Trophoblast cell (in vitro differentiated cells and primary cell): ENCODE measurements around the gene GDAP2. TPM values are rescaled to one million over a fixed set of nuclear protein-coding genes. Genes with fewer than 3 reads are reported as not detected.

ENCODE experiments used
- DNase-seq, 2 donors: peaks; one replicate each; pipeline ENCODE4 v3.0.0-alpha.2; 2016
- H2AFZ ChIP-seq: 2 replicates; pipeline ENCODE4 v1.6.1; 2013; ENCODE audit warnings: low read length, moderate library complexity, mild to moderate bottlenecking; ENCODE audit not compliant: insufficient read depth, poor library complexity
- H2AK5ac ChIP-seq: 2 replicates; pipeline ENCODE4 v1.6.1; 2013; ENCODE audit warnings: mild to moderate bottlenecking, low read length
- H2BK120ac ChIP-seq: 2 replicates; pipeline ENCODE4 v1.6.1; 2013; ENCODE audit warnings: low read length, mild to moderate bottlenecking, moderate library complexity; ENCODE audit not compliant: insufficient read depth, poor library complexity
- H2BK12ac ChIP-seq: 2 replicates; pipeline ENCODE4 v1.6.1; 2013; ENCODE audit warnings: mild to moderate bottlenecking, low read length, moderate library complexity
- H2BK5ac ChIP-seq: 2 replicates; pipeline ENCODE4 v1.6.1; 2013; ENCODE audit warnings: low read length, low read depth, moderate library complexity, mild to moderate bottlenecking; ENCODE audit not compliant: poor library complexity
- H3K14ac ChIP-seq: 2 replicates; pipeline ENCODE4 v1.6.1; 2013; ENCODE audit warnings: mild to moderate bottlenecking, low read length
- H3K18ac ChIP-seq: 2 replicates; pipeline ENCODE4 v1.6.1; 2013; ENCODE audit warnings: mild to moderate bottlenecking, low read length
- H3K23ac ChIP-seq: 2 replicates; pipeline ENCODE4 v1.6.1; 2013; ENCODE audit warnings: low read length
- H3K27ac ChIP-seq: 2 replicates; pipeline ENCODE4 v1.5.1; 2013; ENCODE audit warnings: low read depth, mild to moderate bottlenecking, inconsistent platforms, low read length, moderate library complexity
- H3K27me3 ChIP-seq: 2 replicates; pipeline ENCODE4 v1.6.1; 2013; ENCODE audit warnings: inconsistent platforms, mild to moderate bottlenecking, low read length, moderate library complexity; ENCODE audit not compliant: insufficient read depth
- H3K36me3 ChIP-seq, 2 experiments: 1 replicate in 1 of 2; 2 replicates in 1 of 2; pipeline ENCODE4 v1.6.1; 2013; ENCODE audit warnings: low read length in 2 of 2, mild to moderate bottlenecking in 2 of 2, moderate library complexity in 1 of 2; ENCODE audit not compliant: insufficient read depth in 2 of 2, control insufficient read depth in 1 of 2
- H3K4ac ChIP-seq: 2 replicates; pipeline ENCODE4 v1.6.1; 2013; ENCODE audit warnings: low read depth, mild to moderate bottlenecking, low read length, moderate library complexity
- H3K4me1 ChIP-seq, 2 experiments: 1 replicate in 1 of 2; 2 replicates in 1 of 2; pipeline ENCODE4 v1.6.1; 2013; ENCODE audit warnings: low read length in 2 of 2, mild to moderate bottlenecking in 2 of 2, moderate library complexity in 1 of 2; ENCODE audit not compliant: insufficient read depth in 2 of 2, control insufficient read depth in 1 of 2
- H3K4me2 ChIP-seq: 2 replicates; pipeline ENCODE4 v1.6.1; 2013; ENCODE audit warnings: inconsistent platforms, mild to moderate bottlenecking, low read length, moderate library complexity
- H3K4me3 ChIP-seq: 2 replicates; pipeline ENCODE4 v1.5.1; 2013; ENCODE audit warnings: mild to moderate bottlenecking, low read depth, low read length, inconsistent platforms
- H3K79me1 ChIP-seq: one replicate; pipeline ENCODE4 v1.6.1; 2013; ENCODE audit warnings: low read length
- H3K79me2 ChIP-seq: 2 replicates; pipeline ENCODE4 v1.6.1; 2013; ENCODE audit warnings: low read length, mild to moderate bottlenecking; ENCODE audit not compliant: control insufficient read depth, insufficient read depth, poor library complexity
- H3K9ac ChIP-seq: 2 replicates; pipeline ENCODE4 v1.6.1; 2013; ENCODE audit warnings: mild to moderate bottlenecking, low read length
- H3K9me3 ChIP-seq: 2 replicates; pipeline ENCODE4 v1.6.1; 2013; ENCODE audit warnings: low read depth, mild to moderate bottlenecking, control low read depth, inconsistent platforms, low read length; ENCODE audit not compliant: insufficient read depth
- H4K12ac ChIP-seq: 2 replicates; pipeline ENCODE4 v1.6.1; 2013; ENCODE audit warnings: low read depth, mild to moderate bottlenecking, low read length, moderate library complexity
- H4K8ac ChIP-seq: 2 replicates; pipeline ENCODE4 v1.6.1; 2013; ENCODE audit warnings: low read depth, mild to moderate bottlenecking, low read length, moderate library complexity
- H4K91ac ChIP-seq: one replicate; pipeline ENCODE4 v1.6.1; 2013; ENCODE audit warnings: low read depth, mild to moderate bottlenecking, low read length, moderate library complexity
- whole genome bisulfite sequencing: extraction: QIAGEN DNeasy Blood & Tissue Kit; methylation state at CpG from one replicate; pipeline ENCODE4 v1.1.7; 2013; ENCODE audit warnings: missing lambda C conversion rate; ENCODE audit not compliant: insufficient read length, insufficient coverage; ENCODE audit errors: extremely low coverage; 5-methylcytosine and 5-hydroxymethylcytosine counted together
- polyA plus RNA-seq: library from polyadenylated mRNA; stranded (reverse); fragments of 200-250 nt; gene quantifications from 2 replicates; pipeline ENCODE4 v1.2.3, GENCODE V29; 2013

Gene GDAP2
- 23.8 and 24.2 TPM in 2 replicates for polyA plus RNA-seq

DNA sequence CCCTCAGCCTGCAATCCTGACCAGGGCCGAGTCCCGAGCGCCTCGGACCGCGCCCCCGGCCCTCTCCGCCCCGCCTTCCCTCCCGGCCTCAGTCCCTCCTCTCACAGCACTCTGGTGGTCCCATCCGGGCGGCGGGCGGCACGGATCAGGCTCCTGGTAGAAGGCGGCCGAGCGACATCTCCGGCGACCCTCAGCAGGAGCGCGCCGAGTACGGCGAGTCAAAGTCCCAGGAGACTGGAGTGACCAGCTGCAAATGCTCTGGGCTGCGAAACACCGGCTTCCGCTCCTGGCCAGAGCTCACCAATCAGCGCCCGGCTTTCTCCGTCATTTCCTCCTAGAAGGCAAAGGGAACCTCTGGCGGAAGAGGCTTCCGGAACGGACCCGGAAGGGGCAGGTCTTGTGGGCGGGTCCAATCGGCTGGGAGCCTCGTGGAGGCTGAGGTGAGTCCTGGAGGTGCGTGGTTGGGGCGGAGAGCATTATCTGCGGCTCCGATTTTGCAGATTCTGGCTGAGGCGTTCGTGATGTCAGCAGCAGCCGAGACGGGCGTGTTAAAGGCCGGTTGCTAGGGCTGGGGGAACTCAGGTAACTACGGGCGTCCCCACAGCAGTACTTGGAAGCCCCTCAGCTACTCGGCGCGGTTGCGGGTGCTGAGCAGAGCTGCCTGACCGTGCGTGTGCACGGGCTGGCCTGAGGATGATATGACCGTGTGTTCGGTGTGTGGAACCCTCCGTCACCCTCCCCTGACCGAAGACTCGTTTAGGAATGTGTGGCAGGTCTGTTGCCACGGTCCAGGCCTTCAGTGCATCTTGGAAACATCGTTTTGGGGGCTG lies at the start of gene GDAP2, which contains the start of gene WDR3:
Gene GDAP2 (minus strand): TSS at position 279 of the 830 bp plus-strand sequence. CDS start 9,264 bp downstream, outside the sequence.
Gene WDR3 (plus strand): TSS at position 397 of the 830 bp plus-strand sequence. CDS start 3,581 bp downstream, outside the sequence.
- H4K8ac ChIP-seq = peak within 1 kb of the TSS; percentile 93
- no peaks in the 10 kb centered on the region for H3K9me3 ChIP-seq
- H3K4me2 ChIP-seq = peak within 1 kb of the TSS; percentile 90
- H3K79me2 ChIP-seq = peaks cover 9% of the 10 kb centered on the region
- peak within 1 kb of the TSS; percentile 37 for H3K4ac ChIP-seq
- peak within 1 kb of the TSS; percentile 47 for H3K23ac ChIP-seq
- H4K12ac ChIP-seq = peak within 1 kb of the TSS; percentile 54
- H3K36me3 ChIP-seq = peaks cover 1 to 3% of the 10 kb centered on the region in 2 experiments
- H3K18ac ChIP-seq = peak within 1 kb of the TSS; percentile 32
- H3K9ac ChIP-seq = peak within 1 kb of the TSS; percentile 75
- no peaks in the 10 kb centered on the region for H3K4me1 ChIP-seq
- H2BK5ac ChIP-seq = peak within 1 kb of the TSS; percentile 28
- peak within 1 kb of the TSS; percentile 84 for H2AFZ ChIP-seq
- DNase-seq = peak; percentile 98 to 99
- peak within 1 kb of the TSS; percentile 72 for H3K27ac ChIP-seq
- peak within 1 kb of the TSS; percentile 65 for H2BK120ac ChIP-seq
- peak within 1 kb of the TSS; percentile 69 for H3K14ac ChIP-seq
- H3K27me3 ChIP-seq = no peaks in the 10 kb centered on the region
- peak within 1 kb of the TSS; percentile 98 for H3K4me3 ChIP-seq
- peaks cover 9% of the 10 kb centered on the region for H3K79me1 ChIP-seq
- H4K91ac ChIP-seq = peak within 1 kb of the TSS; percentile 40
- WGBS = no CpG with 5 or more reads among the region's 64 CpGs
- no peak within 1 kb of the TSS for H2BK12ac ChIP-seq
- no peak within 1 kb of the TSS for H2AK5ac ChIP-seq

GRCh38 chr1:117976381-117976780 lies 47.0 kb upstream of the GDAP2 start:
- Histone ChIP-seq H4K8ac (no peak overlapping the region), H2AK5ac (no peak overlapping the region), H3K27me3 (no peaks in the 10 kb centered on the region), H4K91ac (no peak overlapping the region), H3K79me2 (no peaks in the 10 kb centered on the region), H3K23ac (no peak overlapping the region), H2BK12ac (no peak overlapping the region), H2BK120ac (no peak overlapping the region), H2BK5ac (no peak overlapping the region), H3K14ac (no peak overlapping the region), H3K4me1 (no peaks in the 10 kb centered on the region), H3K27ac (no peak overlapping the region), H3K4ac (no peak overlapping the region), H3K9ac (no peak overlapping the region), H2AFZ (no peak overlapping the region), H3K79me1 (no peaks in the 10 kb centered on the region), H3K9me3 (no peaks in the 10 kb centered on the region), H3K4me2 (no peak overlapping the region), H3K18ac (no peak overlapping the region), H3K4me3 (no peak overlapping the region), H4K12ac (no peak overlapping the region), H3K36me3 (no peaks in the 10 kb centered on the region)
- no CpG with 5 or more reads among the region's 3 CpGs for WGBS
- DNase-seq = no peak

DNA sequence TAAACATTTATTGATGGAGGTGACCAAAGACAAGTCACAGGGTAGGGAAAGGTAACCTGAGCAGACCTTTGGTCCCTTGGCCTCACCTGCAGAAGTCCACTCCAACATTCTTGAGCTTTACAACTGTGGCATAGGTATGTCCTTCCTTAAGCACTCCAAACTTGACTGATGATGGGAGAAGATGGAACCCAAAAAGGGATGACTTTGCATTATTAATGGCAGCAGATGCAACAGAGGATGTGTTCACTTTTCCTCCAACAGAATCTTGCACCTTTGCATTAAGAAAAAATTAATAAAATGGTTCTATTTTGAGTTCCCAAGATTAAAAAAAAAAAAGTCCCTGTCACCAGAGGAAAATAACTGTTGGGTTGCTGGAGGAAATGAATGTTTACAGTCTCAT lies 42.4 kb upstream of the GDAP2 start:
- H4K91ac ChIP-seq = no peak overlapping the region
- no peaks in the 10 kb centered on the region for H3K79me2 ChIP-seq
- no peak overlapping the region for H2BK5ac ChIP-seq
- no peak overlapping the region for H3K4ac ChIP-seq
- H4K12ac ChIP-seq = no peak overlapping the region
- H3K14ac ChIP-seq = no peak overlapping the region
- no peak overlapping the region for H2AK5ac ChIP-seq
- H3K4me1 ChIP-seq = no peaks in the 10 kb centered on the region
- no peak overlapping the region for H4K8ac ChIP-seq
- H2BK12ac ChIP-seq = no peak overlapping the region
- H2BK120ac ChIP-seq = no peak overlapping the region
- H3K27ac ChIP-seq = no peak overlapping the region
- H3K79me1 ChIP-seq = no peaks in the 10 kb centered on the region
- no peak overlapping the region for H3K9ac ChIP-seq
- H2AFZ ChIP-seq = no peak overlapping the region
- H3K9me3 ChIP-seq = no peaks in the 10 kb centered on the region
- H3K27me3 ChIP-seq = no peaks in the 10 kb centered on the region
- H3K23ac ChIP-seq = no peak overlapping the region
- no peak for DNase-seq
- no peak overlapping the region for H3K18ac ChIP-seq
- H3K36me3 ChIP-seq = no peaks in the 10 kb centered on the region
- no peak overlapping the region for H3K4me2 ChIP-seq
- H3K4me3 ChIP-seq = no peak overlapping the region

DNA sequence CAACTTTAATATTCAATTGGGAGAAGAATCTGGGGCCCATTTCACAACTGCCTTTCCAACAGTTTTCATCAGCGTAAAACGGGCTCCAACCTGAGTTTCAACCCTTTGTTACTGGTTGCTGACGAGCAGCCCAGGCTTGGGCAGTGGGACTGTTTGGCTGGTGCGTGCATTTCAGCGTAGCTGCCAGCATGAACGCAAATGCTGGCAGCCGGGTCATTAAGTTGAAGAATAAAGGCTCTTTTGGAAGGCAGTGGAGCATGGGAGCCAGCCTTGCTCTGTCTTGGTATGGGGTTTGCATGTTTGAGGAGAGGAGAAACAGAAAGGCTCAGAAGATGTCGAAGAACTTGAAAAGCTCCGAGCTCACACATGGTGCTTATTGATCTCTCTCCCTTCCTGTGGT lies 40.8 kb upstream of the GDAP2 start:
- H3K79me2 ChIP-seq = no peaks in the 10 kb centered on the region
- no peak overlapping the region for H3K18ac ChIP-seq
- WGBS = no CpG with 5 or more reads among the region's 9 CpGs

More for the DNA sequence above, 40.8 kb upstream of the GDAP2 start:
- H3K4me2 ChIP-seq = no peak overlapping the region
- no peaks in the 10 kb centered on the region for H3K4me1 ChIP-seq
- no peak overlapping the region for H3K23ac ChIP-seq
- no peak overlapping the region for H4K91ac ChIP-seq
- no peaks in the 10 kb centered on the region for H3K79me1 ChIP-seq
- H3K9ac ChIP-seq = no peak overlapping the region
- no peak overlapping the region for H4K12ac ChIP-seq
- H2BK120ac ChIP-seq = no peak overlapping the region
- H3K4ac ChIP-seq = no peak overlapping the region
- H4K8ac ChIP-seq = no peak overlapping the region
- H3K14ac ChIP-seq = no peak overlapping the region
- H2BK5ac ChIP-seq = no peak overlapping the region
- no peak overlapping the region for H2AFZ ChIP-seq
- no peaks in the 10 kb centered on the region for H3K36me3 ChIP-seq
- no peak overlapping the region for H2BK12ac ChIP-seq
- no peak overlapping the region for H2AK5ac ChIP-seq
- DNase-seq = peak; percentile 1 to 36
- H3K27ac ChIP-seq = no peak overlapping the region
- H3K9me3 ChIP-seq = no peaks in the 10 kb centered on the region
- no peaks in the 10 kb centered on the region for H3K27me3 ChIP-seq
- no peak overlapping the region for H3K4me3 ChIP-seq
